ACC112 (cell line): ENCODE data around the gene RASSF5.

Source experiments
- H2AFZ ChIP-seq: fragments of 200-600 bp; sonication (generic); one replicate; pipeline ENCODE4 v1.6.0; 2017; ENCODE audit warnings: antibody characterized with exemption, low read length; ENCODE audit not compliant: unreplicated experiment
- H3K27ac ChIP-seq: fragments of 200-600 bp; sonication (generic); 2 replicates; pipeline ENCODE4 v1.5.1; 2014; ENCODE audit warnings: low read depth, mild to moderate bottlenecking, antibody characterized with exemption, low read length, moderate library complexity
- H3K27me3 ChIP-seq: fragments of 200-600 bp; sonication (generic); 2 replicates; pipeline ENCODE4 v1.6.1; 2014; ENCODE audit warnings: mild to moderate bottlenecking, antibody characterized with exemption, low read length, moderate library complexity, mixed read lengths; ENCODE audit not compliant: insufficient read depth
- H3K36me3 ChIP-seq: fragments of 200-600 bp; sonication (generic); 2 replicates; pipeline ENCODE4 v1.6.1; 2016; ENCODE audit warnings: mild to moderate bottlenecking, antibody characterized with exemption, low read length, moderate library complexity, mixed read lengths; ENCODE audit not compliant: insufficient read depth
- H3K4me1 ChIP-seq: fragments of 200-600 bp; sonication (generic); one replicate; pipeline ENCODE4 v1.6.1; 2016; ENCODE audit warnings: low read length, mixed read lengths; ENCODE audit not compliant: insufficient read depth, unreplicated experiment, control insufficient read depth
- H3K4me3 ChIP-seq: fragments of 200-600 bp; sonication (generic); 2 replicates; pipeline ENCODE4 v1.5.1; 2014; ENCODE audit warnings: mild to moderate bottlenecking, low read depth, low read length
- H3K79me2 ChIP-seq: fragments of 200-600 bp; sonication (generic); one replicate; pipeline ENCODE4 v1.6.0; 2016; ENCODE audit warnings: low read length; ENCODE audit not compliant: control insufficient read depth, unreplicated experiment, insufficient read depth

Gene RASSF5

DNA sequence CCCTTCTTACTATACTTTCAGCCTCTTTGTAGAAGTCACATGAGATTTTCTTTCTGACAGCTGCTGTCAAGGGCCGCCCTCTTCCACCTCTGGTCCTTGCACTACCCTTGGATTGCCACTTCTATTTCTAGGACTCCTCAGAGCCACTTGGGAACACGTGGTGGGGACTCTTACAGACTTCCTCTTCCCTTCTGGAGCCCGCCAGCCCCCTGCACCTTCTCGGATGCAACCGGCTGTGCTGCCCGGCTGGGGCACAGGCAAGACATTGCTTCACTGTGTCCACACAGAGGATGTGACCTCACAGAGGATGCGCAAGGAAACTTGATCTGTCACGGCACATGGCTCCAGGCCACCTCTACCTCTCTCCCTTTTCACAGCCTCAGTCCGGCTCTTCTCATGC lies 39.4 kb upstream of the RASSF5 start:
- Histone ChIP-seq H2AFZ (no peak overlapping the region), H3K27ac (no peak overlapping the region), H3K4me3 (no peak overlapping the region), H3K79me2 (peaks cover 7% of the 10 kb centered on the region), H3K27me3 (no peaks in the 10 kb centered on the region), H3K4me1 (peaks cover 43% of the 10 kb centered on the region), H3K36me3 (no peaks in the 10 kb centered on the region)

DNA sequence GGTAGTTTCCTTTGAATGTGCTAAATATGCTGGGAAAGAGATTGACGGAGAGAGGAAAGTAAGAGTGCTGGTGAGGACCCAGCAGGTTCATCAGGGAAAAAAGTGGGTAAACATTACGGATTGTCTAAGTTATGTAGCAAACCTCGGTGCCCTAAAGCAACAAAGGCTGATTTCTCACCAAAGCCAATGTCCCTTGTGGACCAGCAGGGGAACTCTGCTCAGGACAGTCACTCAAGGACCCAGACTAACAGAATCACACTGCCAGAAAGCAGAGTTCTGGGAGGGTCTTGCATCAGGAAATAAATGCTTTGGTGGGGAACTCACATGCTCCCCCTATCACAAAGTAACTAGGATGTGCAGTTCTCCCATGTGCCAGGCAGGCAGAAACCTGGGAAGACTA lies 38.8 kb upstream of the RASSF5 start:
- Histone ChIP-seq H3K27ac (no peak overlapping the region), H3K79me2 (peaks cover 13% of the 10 kb centered on the region), H3K36me3 (no peaks in the 10 kb centered on the region), H3K4me3 (no peak overlapping the region), H3K27me3 (no peaks in the 10 kb centered on the region), H3K4me1 (peaks cover 48% of the 10 kb centered on the region), H2AFZ (no peak overlapping the region)

DNA sequence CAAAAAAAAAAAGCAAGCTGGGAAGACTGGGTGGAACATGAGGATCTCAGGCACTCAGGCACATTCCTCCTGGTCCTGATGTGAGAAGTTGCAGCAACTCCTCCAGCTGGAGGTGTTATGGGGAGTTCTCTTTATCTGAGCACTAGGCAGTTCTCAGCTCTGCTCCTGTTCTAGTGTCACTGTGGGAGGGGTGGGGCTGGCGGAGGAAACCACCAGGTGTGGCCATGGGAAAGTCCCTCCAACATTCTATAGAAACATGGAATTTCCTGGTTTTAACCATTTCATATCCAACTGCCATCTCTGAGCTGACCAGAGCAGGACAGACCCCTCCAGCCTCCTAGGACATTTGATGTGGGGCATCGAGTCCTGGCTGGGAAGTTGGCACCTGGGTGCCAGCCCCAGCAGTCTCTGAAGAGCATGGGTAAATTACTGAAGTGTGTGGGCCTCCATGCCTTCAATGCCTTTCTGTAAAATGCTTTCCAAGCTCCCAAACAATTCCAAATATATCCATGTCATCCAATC lies 37.9 kb upstream of the RASSF5 start:
- H3K27ac ChIP-seq = peak overlapping the region; percentile 72
- H3K4me3 ChIP-seq = peak overlapping the region; percentile 83
- H3K4me1 ChIP-seq = peaks cover 41% of the 10 kb centered on the region

DNA sequence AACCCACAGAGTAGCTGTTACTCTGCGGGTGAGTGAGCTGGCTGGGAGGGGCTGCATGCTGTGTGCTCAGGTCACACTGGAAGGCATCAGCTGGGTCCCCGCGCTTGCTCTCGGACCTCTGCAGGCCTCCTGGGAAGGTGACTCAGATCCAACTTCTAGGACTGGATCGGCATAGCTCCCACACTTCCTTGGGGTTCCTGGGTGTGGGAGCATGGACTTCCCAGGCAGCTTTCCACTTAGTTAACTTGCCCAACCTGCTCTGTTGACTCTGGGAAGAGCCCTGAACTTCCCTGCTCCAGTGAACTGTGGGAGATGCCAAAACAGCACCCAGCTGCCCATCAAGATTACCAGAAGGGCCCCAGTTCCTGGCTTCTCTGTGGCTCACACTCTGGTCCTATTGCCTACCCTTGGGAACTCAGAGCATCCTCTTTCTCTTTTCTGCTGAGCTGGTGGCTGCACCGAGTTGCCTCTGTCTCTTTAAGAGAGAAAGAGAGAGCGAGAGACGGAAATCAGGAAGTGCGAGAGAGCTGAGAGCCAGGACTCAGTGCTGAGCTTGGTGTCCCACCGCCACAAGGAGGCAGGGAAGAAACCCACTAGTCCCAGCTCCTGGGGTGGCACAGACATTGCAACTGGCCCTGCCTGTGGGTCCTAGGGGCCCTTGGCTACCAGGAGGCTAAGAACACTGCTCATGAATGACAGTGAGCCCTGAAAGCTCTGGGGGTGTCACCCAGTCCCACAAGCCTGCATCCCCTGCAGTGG lies 37.2 kb upstream of the RASSF5 start, which contains the start of gene IKBKE:
TSS of gene IKBKE (plus strand) at position 544 of the 759 bp plus-strand sequence. CDS start 2,752 bp downstream, outside the sequence.
- H3K79me2 ChIP-seq = peaks cover 13% of the 10 kb centered on the region
- peak within 1 kb of the TSS; percentile 35 for H2AFZ ChIP-seq
- H3K4me1 ChIP-seq = peaks cover 36% of the 10 kb centered on the region
- H3K4me3 ChIP-seq = peak within 1 kb of the TSS; percentile 83
- H3K27me3 ChIP-seq = no peaks in the 10 kb centered on the region
- no peaks in the 10 kb centered on the region for H3K36me3 ChIP-seq
- peak within 1 kb of the TSS; percentile 72 for H3K27ac ChIP-seq

More for the DNA sequence above, 37.9 kb upstream of the RASSF5 start:
- Histone ChIP-seq H3K36me3 (no peaks in the 10 kb centered on the region), H3K27me3 (no peaks in the 10 kb centered on the region), H2AFZ (peak overlapping the region; percentile 35), H3K79me2 (peaks cover 13% of the 10 kb centered on the region)

DNA sequence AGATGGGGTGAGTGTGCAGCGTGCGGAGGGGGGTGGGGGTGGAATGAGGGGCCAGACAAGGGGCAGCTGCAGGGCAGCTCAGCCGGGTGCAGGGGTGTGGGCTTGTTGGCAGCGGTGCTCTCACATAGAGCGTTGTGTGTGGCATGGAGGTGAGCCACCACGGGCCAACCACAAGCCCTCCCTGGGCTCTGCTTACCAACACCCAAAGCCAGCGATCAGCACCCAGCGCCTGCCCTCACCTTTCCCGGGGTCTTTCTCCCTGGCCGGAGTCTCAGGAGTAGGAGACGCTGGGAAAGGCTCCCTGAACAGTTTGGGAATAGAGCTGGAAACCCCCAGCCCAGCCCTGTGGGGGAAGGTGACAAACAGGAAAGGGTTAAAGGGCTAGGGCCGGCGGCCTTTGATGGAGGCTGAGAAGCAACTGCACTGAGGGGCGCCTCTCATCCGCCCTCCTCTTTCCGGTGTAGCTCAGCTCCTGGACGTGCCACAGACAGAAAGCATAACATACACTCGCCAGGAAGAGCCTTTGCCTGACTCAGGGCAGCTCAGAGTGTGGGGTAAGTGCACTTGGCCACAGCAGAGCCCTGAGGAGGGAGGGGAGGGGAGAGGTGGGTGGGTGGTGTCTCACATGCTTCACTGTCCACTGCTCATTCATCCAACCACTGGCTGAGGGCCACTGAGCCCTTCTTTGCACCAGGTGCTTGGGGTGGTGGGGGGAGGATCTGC lies 36.5 kb upstream of the RASSF5 start:
- no peaks in the 10 kb centered on the region for H3K27me3 ChIP-seq
- H2AFZ ChIP-seq = peak overlapping the region; percentile 8
- H3K4me1 ChIP-seq = peaks cover 34% of the 10 kb centered on the region
- peak overlapping the region; percentile 83 for H3K4me3 ChIP-seq
- peaks cover 13% of the 10 kb centered on the region for H3K79me2 ChIP-seq
- no peaks in the 10 kb centered on the region for H3K36me3 ChIP-seq
- peak overlapping the region; percentile 72 for H3K27ac ChIP-seq

DNA sequence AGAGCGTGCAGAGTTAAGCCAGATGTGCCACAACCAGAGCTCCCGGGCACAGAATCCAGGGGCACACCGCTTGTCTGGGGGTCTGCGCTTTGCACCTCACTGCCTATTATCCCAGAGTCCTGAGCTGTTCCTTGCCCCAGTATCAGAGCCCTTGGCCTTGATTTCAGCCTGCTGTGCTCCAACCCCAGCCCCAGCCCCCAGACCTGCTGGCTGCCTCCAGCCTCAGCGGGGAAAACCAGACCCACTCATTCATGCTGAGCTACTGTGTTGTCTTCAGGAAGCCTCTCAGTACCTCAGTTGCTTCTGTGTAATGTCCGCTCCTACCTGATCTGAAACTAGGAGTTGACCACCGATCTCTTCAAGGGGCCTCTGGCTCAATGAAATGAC lies 35.9 kb upstream of the RASSF5 start:
- H2AFZ ChIP-seq = no peak overlapping the region
- peak overlapping the region; percentile 72 for H3K27ac ChIP-seq
- H3K4me1 ChIP-seq = peaks cover 34% of the 10 kb centered on the region

DNA sequence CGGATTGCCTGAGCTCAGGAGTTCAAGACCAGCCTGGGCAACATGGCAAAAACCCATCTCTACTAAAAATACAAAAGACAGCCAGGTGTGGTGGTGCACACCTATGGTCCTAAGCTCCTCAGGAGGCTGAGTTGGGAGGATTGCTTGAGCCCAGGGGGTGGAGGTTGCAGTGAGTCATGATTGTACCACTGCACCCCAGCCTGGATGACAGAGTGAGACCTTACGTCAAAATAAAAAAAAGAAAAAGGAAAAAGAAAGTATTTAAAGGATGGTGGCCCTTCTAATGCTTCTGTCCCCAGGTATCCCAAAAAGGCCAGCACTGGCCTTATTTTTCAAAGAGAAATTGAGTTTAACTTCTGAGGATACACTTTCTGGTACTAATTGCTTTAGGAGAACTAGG lies 35.3 kb upstream of the RASSF5 start:
- no peaks in the 10 kb centered on the region for H3K36me3 ChIP-seq
- no peak overlapping the region for H2AFZ ChIP-seq
- H3K27me3 ChIP-seq = no peaks in the 10 kb centered on the region
- peak overlapping the region; percentile 83 for H3K4me3 ChIP-seq
- peak overlapping the region; percentile 72 for H3K27ac ChIP-seq
- peaks cover 34% of the 10 kb centered on the region for H3K4me1 ChIP-seq
- H3K79me2 ChIP-seq = peaks cover 13% of the 10 kb centered on the region

More for the DNA sequence above, 35.9 kb upstream of the RASSF5 start:
- Histone ChIP-seq H3K36me3 (no peaks in the 10 kb centered on the region), H3K27me3 (no peaks in the 10 kb centered on the region), H3K4me3 (peak overlapping the region; percentile 83), H3K79me2 (peaks cover 13% of the 10 kb centered on the region)

DNA sequence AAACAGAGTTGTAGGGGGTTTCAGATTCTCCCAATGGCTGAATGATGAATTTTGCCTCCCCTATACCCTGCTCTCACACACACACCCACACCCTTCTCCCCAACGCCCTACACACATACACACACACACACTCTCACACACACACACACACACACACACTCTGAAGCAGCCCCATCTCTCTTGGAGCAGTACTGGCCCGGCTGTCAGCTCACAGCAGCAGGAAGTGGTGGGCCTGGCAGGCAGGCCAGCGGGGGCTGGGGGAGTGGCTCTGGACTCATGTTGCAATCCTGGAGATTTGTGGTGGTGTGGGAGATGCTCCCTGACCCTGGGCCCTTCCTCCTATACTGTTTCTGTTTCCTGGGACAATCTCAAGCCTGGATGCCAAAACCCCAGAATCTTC lies 34.9 kb upstream of the RASSF5 start:
- Histone ChIP-seq H3K4me1 (peaks cover 34% of the 10 kb centered on the region), H3K4me3 (peak overlapping the region; percentile 83), H3K27ac (peak overlapping the region; percentile 72)

DNA sequence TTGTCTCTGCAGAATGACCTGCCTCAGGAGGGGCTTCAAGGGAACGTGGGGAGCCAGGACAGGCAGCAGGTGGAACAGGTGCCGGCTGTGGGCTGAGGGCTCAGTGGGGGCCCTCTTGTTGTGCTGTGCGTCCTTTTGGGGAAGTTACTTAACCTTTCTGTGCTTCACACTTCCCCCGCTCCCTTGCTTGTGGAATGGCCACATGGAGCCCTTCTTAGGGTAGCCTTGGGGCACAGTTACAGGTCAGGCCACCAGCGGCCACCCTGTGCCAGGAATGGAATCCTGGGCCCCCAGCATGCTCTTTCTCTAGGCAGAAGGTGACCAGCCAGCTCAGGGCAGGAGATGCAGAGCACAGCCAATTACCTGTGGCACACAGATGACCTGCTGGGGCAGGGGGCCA lies 34.4 kb upstream of the RASSF5 start:
- no peak overlapping the region for H2AFZ ChIP-seq
- peaks cover 34% of the 10 kb centered on the region for H3K4me1 ChIP-seq
- H3K27me3 ChIP-seq = no peaks in the 10 kb centered on the region
- peak overlapping the region; percentile 58; the same call in 1 of the 2 replicates for H3K27ac ChIP-seq
- no peaks in the 10 kb centered on the region for H3K36me3 ChIP-seq
- H3K79me2 ChIP-seq = peaks cover 13% of the 10 kb centered on the region
- peak overlapping the region; percentile 83 for H3K4me3 ChIP-seq

More for the DNA sequence above, 34.9 kb upstream of the RASSF5 start:
- Histone ChIP-seq H2AFZ (no peak overlapping the region), H3K79me2 (peaks cover 13% of the 10 kb centered on the region), H3K27me3 (no peaks in the 10 kb centered on the region), H3K36me3 (no peaks in the 10 kb centered on the region)

DNA sequence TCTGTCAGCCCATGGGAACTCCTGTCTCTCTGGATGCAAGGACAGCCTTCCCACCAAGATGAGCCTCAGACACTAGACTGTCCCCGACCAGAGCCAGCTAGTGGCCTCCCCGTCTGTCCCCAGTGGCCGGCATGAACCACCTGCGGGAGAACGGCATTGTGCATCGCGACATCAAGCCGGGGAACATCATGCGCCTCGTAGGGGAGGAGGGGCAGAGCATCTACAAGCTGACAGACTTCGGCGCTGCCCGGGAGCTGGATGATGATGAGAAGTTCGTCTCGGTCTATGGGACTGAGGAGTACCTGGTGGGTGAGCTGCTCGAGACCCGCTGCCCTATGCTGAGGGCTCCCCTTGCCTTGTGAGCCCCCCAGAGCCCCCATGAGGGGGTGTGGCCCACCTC lies 31.3 kb upstream of the RASSF5 start:
- no peak overlapping the region for H3K27ac ChIP-seq
- H2AFZ ChIP-seq = no peak overlapping the region
- H3K36me3 ChIP-seq = no peaks in the 10 kb centered on the region
- H3K4me1 ChIP-seq = peaks cover 31% of the 10 kb centered on the region
- no peaks in the 10 kb centered on the region for H3K27me3 ChIP-seq
- no peak overlapping the region for H3K4me3 ChIP-seq
- peaks cover 13% of the 10 kb centered on the region for H3K79me2 ChIP-seq
